ENCODE measurements around the gene IL25. TPM values are rescaled to one million over a fixed set of nuclear protein-coding genes. Genes with fewer than 3 reads are reported as not detected.
"Not testable (repeated sequence)": the region's sequence is repeated elsewhere in the genome, so short reads cannot be mapped to it uniquely, and the experiment has no call there.

IL25 gene
- total RNA-seq, 2 donors from 2014 or later: not detected

DNA sequence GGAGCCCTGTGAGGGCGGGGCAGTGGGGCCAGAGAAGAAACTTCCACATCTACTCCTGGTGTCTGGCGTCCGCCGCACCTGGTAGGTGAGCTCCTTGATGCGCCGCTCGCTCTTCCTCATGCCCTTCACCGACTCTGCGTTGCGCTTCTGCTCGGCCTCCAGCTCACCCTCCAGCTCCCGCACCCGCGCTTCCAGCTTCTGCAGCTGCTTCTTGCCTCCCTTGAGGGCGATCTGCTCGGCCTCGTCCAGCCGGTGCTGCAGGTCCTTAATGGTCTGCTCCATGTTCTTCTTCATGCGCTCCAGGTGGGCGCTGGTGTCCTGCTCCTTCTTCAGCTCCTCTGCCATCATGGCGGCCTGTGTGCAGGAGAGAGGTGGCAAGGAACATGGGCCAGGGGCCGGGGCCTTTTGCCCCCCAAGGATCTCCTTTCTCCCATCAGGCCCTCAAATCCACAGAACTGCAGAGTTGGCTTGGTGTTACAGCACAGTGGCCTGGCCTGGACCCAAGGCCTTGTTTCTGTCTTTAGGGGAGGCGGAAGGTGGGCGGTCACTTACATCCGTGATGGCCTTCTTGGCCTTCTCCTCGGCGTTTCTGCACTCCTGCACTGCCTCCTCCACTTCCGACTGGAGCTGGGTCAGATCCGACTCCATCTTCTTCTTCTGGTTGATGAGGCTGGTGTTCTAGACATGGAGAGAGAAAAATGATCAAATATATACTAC, 11.9 kb downstream of the IL25 start:
- no peaks in the 10 kb centered on the region for H3K9me3 Mint-ChIP-seq
- no peaks in the 10 kb centered on the region for H3K36me3 Mint-ChIP-seq
- ATAC-seq (no peak), DNase-seq (ENCODE audit: low spot score) (no peak)
- no peak overlapping the region for H3K4me3 Mint-ChIP-seq
- H3K27ac Mint-ChIP-seq: no peak overlapping the region
- no peaks in the 10 kb centered on the region for H3K4me1 Mint-ChIP-seq (ENCODE audit: low read depth in 2 of 2)
- H3K27me3 Mint-ChIP-seq: peaks cover 0 to 11% of the 10 kb centered on the region in 2 donors

DNA sequence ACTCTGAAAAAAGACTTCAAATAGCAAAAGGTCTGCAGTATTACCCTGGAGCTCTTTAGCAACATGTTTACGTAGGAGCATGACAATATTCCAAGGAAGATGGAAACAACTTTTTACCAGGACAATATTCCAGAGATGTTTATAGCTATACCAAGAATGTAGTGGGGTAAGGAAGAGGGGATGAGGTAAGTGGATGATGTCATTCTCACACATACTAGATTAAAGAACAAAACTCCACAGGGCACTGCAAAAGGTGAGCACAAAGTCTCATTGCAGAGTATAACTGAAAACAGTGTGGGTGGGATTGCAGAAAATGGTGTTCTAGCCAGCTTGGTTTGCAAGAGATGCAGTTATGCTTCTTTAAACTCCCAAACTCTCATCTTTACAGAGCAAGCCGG, 12.6 kb downstream of the IL25 start:
- Mint-ChIP-seq H3K36me3 (no peaks in the 10 kb centered on the region), H3K27me3 (peaks cover 0 to 11% of the 10 kb centered on the region in 2 donors), H3K27ac (no peak overlapping the region), H3K4me3 (no peak overlapping the region), H3K9me3 (no peaks in the 10 kb centered on the region), H3K4me1 (ENCODE audit: low read depth in 2 of 2) (no peaks in the 10 kb centered on the region)
- ATAC-seq (no peak), DNase-seq (ENCODE audit: low spot score) (no peak)

DNA sequence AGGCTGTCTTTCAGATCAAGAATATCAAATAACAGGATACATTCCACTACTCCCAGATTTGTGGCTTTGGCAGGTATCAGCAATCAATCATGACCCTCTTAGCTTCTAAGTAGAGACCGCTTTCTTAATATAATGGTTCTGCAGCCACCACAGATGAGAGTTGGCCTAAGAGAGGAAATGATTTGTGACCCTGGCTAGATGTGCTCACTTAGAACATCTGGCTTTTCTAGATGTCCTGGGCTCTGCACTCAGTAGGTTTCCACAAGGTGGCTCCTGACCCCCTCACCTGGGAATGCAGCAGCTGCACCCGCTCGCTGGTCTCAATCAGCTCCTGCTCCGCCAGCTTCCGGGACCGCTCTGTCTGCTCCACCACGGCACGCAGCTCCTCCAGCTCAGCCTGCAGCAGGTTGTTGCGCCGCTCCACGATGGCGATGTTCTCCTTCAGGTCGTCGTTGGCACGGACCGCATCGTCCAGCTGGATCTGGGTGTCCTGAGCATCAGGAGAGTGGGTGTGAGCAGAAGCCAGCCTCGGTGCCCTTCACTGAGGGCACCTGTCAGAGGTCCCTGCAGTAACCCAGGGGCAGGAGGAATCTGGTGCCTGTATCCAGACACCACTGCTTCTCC, 13.1 kb downstream of the IL25 start:
- DNase-seq (ENCODE audit: low spot score) (no peak), ATAC-seq (no peak)
- no peaks in the 10 kb centered on the region for H3K9me3 Mint-ChIP-seq
- H3K36me3 Mint-ChIP-seq: no peaks in the 10 kb centered on the region
- no peaks in the 10 kb centered on the region for H3K4me1 Mint-ChIP-seq (ENCODE audit: low read depth in 2 of 2)
- H3K27ac Mint-ChIP-seq: no peak overlapping the region
- H3K27me3 Mint-ChIP-seq: peaks cover 0 to 10% of the 10 kb centered on the region in 2 donors
- no peak overlapping the region for H3K4me3 Mint-ChIP-seq

DNA sequence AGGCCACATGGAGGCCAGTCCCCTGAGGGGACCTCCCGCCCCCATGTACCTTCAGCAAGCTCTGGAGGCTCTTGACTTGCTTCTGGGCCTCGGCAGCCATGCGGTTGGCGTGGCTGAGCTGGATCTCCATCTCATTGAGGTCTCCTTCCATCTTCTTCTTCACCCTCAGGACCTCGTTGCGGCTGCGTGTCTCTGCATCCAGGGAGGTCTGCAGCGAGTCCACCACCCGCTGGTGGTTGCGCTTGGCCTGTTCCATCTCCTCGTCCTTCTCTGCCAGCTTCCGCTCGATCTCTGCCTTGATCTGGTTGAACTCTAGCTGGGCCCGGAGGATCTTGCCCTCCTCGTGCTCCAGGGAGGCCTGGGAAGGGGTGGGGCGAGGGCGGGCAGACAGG, 13.7 kb downstream of the IL25 start:
- not testable (repeated sequence) for DNase-seq (ENCODE audit: low spot score); H3K4me3 Mint-ChIP-seq; H3K9me3 Mint-ChIP-seq; H3K27me3 Mint-ChIP-seq; H3K27ac Mint-ChIP-seq; ATAC-seq; H3K36me3 Mint-ChIP-seq; H3K4me1 Mint-ChIP-seq (ENCODE audit: low read depth in 2 of 2)

DNA sequence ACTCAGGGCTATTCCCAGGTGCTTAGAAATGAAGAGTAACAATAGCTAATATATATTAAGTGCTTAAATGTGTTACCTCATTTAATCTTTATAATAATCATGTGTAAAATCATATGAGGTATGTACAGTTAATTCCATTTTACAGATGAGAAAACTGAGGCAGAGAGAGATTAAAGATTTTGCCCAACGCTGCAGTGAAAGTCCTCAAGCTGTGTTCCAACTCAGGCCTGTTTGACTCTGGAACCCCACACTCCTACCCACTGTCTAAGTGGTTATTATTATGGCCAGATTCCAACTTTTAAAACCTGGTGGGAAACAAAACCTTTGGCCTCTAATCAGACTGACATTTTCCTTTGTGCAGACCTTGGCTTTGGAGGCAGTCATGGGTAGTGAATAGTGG, 14.4 kb downstream of the IL25 start:
- H3K4me3 Mint-ChIP-seq: no peak overlapping the region
- no peaks in the 10 kb centered on the region for H3K36me3 Mint-ChIP-seq
- H3K4me1 Mint-ChIP-seq (ENCODE audit: low read depth in 2 of 2): no peaks in the 10 kb centered on the region
- DNase-seq (ENCODE audit: low spot score) (no peak), ATAC-seq (no peak)
- H3K27me3 Mint-ChIP-seq: peaks cover 0 to 9% of the 10 kb centered on the region in 2 donors
- H3K27ac Mint-ChIP-seq: no peak overlapping the region
- H3K9me3 Mint-ChIP-seq: no peaks in the 10 kb centered on the region

DNA sequence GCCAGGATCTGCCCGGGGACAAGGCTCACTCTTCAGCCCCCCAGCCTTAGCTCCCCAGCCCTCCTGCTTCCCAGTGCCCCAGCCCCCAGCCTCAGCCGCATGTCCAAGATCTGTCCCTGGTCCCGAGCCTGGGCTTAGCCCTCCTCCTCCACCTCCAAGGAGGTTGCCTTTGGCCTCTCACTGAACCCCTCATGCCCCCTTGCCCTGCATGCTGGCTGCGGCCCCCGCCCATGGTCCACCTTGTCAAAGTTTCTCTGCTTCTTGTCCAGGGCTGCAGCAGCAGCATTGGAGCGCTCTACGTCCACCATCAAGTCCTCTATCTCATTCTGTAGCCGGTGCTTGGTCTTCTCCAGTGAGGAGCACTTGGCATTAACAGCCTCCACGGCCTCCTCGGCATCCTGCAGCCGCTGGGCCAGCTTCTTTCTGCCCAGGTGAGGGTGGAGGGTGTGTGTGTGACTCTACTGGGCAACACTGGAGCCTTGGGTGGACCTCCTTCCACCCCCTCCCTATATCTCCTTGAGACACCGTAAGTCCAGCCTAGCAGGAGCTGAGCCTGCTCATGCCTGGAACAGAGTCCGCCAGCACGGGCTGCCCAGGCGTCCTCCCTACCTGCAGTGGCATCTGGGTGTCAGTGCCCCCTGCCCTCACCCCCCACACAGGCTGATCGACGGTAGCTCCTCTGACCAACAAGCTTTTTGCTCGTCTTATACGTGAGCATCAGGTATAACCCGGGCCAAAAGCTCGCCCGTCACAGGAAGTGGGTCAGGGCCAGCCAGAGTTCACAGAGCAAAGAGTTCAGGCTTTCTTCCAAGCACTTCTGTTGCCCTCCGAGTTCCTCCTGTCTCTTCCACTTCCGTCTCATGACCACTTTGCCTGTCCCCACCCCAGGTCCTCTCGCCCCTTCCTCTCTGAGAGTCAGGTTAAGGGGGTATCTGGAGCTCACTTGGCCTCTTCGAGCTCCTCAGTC, 15.6 kb downstream of the IL25 start:
- H3K4me3 Mint-ChIP-seq: no peak overlapping the region
- no peaks in the 10 kb centered on the region for H3K9me3 Mint-ChIP-seq
- H3K36me3 Mint-ChIP-seq: no peaks in the 10 kb centered on the region
- DNase-seq (ENCODE audit: low spot score) (no peak), ATAC-seq (no peak)
- peaks cover 0 to 12% of the 10 kb centered on the region in 2 donors for H3K27me3 Mint-ChIP-seq
- H3K4me1 Mint-ChIP-seq (ENCODE audit: low read depth in 2 of 2): no peaks in the 10 kb centered on the region
- no peak overlapping the region for H3K27ac Mint-ChIP-seq

DNA sequence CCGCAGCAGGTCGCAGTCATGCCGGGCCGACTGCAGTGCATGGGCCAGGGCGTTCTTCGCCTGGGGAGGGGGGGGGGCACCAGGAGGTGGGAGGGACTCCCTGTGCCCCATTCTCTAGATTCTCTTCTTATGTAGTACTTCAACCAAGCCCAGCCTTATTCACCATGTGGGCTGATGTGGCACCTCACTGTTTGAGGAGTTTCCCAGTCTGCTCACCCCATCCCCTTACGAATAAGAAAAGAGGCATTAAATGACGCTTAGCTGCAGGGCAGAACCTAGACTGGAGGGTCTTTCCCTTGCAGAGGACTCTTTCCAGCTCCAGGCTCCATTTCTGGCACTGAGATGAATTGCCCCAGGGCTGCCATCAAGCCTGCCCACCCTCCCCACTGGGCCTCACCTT, 16.4 kb downstream of the IL25 start:
- no peak for DNase-seq (ENCODE audit: low spot score)
- H3K27ac Mint-ChIP-seq: no peak overlapping the region

DNA sequence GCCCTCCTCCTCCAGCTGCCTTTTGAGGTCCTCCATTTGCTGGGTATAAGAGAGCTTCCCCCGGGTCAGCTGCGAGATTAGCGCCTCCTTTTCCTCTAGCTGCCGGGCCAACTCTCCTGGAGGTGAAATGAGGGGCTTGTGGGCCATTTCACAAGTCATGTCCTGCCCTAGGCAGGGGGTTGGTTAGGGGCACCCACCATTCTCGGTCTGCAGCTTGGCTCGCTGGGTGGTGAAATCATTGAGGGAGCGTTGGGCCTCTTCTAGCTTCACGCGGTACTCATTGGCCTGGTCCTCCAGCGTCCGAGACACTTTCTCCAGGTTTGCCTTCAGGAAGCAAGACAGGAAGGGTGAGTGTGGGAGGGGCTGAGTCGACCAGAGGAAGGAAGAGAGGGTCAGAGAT, 16.8 kb downstream of the IL25 start:
- H3K27me3 Mint-ChIP-seq: peaks cover 0 to 15% of the 10 kb centered on the region in 2 donors
- no peak overlapping the region for H3K27ac Mint-ChIP-seq
- H3K4me3 Mint-ChIP-seq: no peak overlapping the region
- H3K9me3 Mint-ChIP-seq: no peaks in the 10 kb centered on the region
- no peaks in the 10 kb centered on the region for H3K4me1 Mint-ChIP-seq (ENCODE audit: low read depth in 2 of 2)
- no peak for DNase-seq (ENCODE audit: low spot score)
- no peak for ATAC-seq
- H3K36me3 Mint-ChIP-seq: no peaks in the 10 kb centered on the region

More for the DNA sequence above, 16.4 kb downstream of the IL25 start:
- Mint-ChIP-seq H3K9me3 (no peaks in the 10 kb centered on the region), H3K36me3 (no peaks in the 10 kb centered on the region), H3K27me3 (peaks cover 0 to 15% of the 10 kb centered on the region in 2 donors), H3K4me3 (no peak overlapping the region), H3K4me1 (ENCODE audit: low read depth in 2 of 2) (no peaks in the 10 kb centered on the region)
- ATAC-seq: no peak

DNA sequence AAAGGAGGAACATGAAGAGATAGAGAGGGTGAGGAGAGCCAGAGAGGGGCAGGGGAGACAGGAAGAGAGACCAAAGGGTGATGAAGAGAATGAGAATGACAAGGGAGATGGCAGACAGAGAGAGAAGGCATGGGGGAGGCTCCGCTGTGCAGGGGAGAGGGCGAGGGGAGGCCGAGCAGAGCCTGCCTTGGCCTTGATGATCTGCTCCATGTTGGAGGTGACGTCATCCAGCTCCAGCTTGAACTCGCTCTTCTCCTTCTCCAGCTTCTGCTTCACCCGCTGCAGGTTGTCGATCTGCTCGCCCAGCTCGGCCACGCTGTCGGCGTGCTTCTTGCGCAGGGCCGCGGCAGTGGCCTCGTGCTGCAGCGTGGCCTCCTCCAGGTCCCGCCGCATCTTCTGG, 17.3 kb downstream of the IL25 start:
- peaks cover under 1 to 15% of the 10 kb centered on the region in 2 donors for H3K27me3 Mint-ChIP-seq
- H3K36me3 Mint-ChIP-seq; H3K27ac Mint-ChIP-seq; H3K4me3 Mint-ChIP-seq; H3K4me1 Mint-ChIP-seq (ENCODE audit: low read depth in 2 of 2); DNase-seq (ENCODE audit: low spot score); H3K9me3 Mint-ChIP-seq; ATAC-seq: not testable (repeated sequence)

DNA sequence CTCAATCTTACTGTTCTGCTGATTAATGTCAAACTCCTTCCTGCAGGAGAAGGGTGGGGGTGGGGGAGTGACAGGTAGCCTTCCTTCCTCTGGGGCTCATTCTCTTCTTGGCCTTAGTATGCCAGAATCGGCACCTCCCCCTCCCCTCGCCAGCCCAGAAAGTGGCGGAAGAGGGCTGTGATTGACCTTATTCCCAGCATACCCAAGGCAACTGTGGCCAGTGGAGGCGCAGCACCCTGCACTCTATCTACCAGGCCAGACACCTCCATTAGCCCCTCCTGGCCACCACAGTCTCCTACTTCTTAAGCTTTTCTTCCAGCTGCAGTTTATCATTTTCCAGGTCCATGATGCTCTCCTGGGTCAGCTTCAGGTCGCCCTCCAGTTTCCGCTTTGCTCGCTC, 20.0 kb downstream of the IL25 start:
- Mint-ChIP-seq H3K4me3 (no peak overlapping the region), H3K27me3 (peaks cover 6 to 14% of the 10 kb centered on the region in 2 donors), H3K9me3 (no peaks in the 10 kb centered on the region), H3K4me1 (ENCODE audit: low read depth in 2 of 2) (no peaks in the 10 kb centered on the region), H3K36me3 (no peaks in the 10 kb centered on the region), H3K27ac (no peak overlapping the region)
- ATAC-seq: no peak
- no peak for DNase-seq (ENCODE audit: low spot score)

DNA sequence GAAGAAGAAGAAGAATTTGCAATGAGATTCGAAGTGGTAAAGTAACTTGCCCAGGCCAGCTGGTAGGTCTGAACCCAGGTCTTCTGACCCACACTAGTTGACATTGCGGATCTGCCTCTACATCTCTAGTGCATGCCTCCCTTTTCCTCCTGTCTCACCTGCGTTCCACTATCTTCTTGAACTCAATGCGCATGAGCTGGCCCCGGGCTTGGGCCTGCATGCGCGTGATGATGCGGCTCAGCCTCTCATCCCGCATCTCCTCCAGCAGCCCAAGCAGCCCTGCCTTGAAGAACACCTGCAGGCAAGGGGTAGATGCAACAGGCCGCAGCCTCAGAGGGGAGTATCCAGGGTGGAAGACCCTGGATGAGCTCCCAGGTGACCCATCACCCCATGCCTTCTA, 23.5 kb downstream of the IL25 start:
- Mint-ChIP-seq H3K4me1 (ENCODE audit: low read depth in 2 of 2) (no peaks in the 10 kb centered on the region), H3K27me3 (peaks cover 6 to 11% of the 10 kb centered on the region in 2 donors), H3K27ac (no peak overlapping the region), H3K4me3 (no peak overlapping the region), H3K9me3 (no peaks in the 10 kb centered on the region), H3K36me3 (no peaks in the 10 kb centered on the region)
- ATAC-seq (no peak), DNase-seq (ENCODE audit: low spot score) (no peak)

DNA sequence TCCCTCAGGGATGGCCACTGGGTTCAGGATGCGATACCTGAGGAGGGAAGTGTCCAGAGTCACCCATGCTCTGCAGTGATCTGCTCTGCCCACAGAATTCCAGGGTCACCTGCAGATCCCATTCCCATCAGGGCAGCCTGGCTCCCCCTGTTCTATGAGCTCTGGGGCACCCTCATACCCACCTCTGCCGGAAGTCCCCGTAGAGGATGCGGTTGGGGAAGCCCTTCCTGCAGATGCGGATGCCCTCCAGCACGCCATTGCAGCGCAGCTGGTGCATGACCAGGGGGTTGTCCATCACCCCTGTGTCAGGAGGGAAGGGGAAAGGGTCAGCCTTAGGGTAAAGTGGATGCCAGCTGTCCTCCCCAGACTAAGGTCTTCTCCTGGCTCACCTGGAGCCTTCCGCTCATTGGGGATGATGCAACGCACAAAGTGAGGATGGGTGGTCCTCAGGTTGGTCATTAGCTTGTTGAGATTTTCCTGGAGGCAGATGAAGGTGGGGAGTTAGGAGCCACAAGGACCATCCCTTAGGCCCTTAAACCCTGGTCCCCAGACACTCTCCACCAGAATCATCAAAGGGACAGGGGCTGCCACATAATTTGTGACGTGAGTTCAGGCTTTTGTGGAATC, 24.3 kb downstream of the IL25 start:
- ATAC-seq (peak in 1 of 2 donors; percentile 17), DNase-seq (ENCODE audit: low spot score) (no peak)
- Mint-ChIP-seq H3K4me3 (no peak overlapping the region), H3K9me3 (no peaks in the 10 kb centered on the region), H3K27me3 (peaks cover 6 to 11% of the 10 kb centered on the region in 2 donors), H3K36me3 (no peaks in the 10 kb centered on the region), H3K27ac (no peak overlapping the region), H3K4me1 (ENCODE audit: low read depth in 2 of 2) (no peaks in the 10 kb centered on the region)

DNA sequence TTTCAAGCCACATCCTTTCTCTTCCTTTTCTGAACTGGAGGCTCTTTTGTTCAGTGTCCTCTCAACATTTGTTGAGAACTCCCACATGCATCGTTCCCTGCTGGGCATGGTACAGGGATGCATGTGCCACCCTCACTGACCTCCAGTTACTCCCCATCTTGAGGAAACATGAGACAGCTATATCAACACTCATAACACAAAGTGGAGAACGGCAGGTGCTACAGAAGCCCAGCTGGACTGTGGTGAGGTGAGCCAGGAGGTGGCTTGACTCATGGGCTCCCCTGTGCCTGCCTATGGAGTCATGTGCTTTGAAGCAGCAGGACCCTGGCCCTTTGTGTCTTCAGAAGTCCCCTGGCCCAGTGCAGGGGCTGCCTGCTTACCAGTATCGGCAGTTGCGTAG, 25.7 kb downstream of the IL25 start:
- no peaks in the 10 kb centered on the region for H3K9me3 Mint-ChIP-seq
- no peaks in the 10 kb centered on the region for H3K36me3 Mint-ChIP-seq
- DNase-seq (ENCODE audit: low spot score) (no peak), ATAC-seq (no peak)
- peaks cover 6 to 11% of the 10 kb centered on the region in 2 donors for H3K27me3 Mint-ChIP-seq
- H3K4me1 Mint-ChIP-seq (ENCODE audit: low read depth in 2 of 2): no peaks in the 10 kb centered on the region
- H3K4me3 Mint-ChIP-seq: no peak overlapping the region
- H3K27ac Mint-ChIP-seq: no peak overlapping the region

Measured in natural killer cell treated with Interleukin-12 subunit alpha and Interleukin-12 subunit beta and Interleukin-15 and Interleukin-18, amount 100 ng/mL, for 72 hours (primary cell).